ENCODE results near the gene CPLX4.

- TF ChIP-seq, protein P1, sequence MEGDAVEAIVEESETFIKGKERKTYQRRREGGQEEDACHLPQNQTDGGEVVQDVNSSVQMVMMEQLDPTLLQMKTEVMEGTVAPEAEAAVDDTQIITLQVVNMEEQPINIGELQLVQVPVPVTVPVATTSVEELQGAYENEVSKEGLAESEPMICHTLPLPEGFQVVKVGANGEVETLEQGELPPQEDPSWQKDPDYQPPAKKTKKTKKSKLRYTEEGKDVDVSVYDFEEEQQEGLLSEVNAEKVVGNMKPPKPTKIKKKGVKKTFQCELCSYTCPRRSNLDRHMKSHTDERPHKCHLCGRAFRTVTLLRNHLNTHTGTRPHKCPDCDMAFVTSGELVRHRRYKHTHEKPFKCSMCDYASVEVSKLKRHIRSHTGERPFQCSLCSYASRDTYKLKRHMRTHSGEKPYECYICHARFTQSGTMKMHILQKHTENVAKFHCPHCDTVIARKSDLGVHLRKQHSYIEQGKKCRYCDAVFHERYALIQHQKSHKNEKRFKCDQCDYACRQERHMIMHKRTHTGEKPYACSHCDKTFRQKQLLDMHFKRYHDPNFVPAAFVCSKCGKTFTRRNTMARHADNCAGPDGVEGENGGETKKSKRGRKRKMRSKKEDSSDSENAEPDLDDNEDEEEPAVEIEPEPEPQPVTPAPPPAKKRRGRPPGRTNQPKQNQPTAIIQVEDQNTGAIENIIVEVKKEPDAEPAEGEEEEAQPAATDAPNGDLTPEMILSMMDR (IDR thresholded peaks at IDR 0.05) = no peak
- TF ChIP-seq POLR2A (IDR thresholded peaks at IDR 0.05) = no peak
These were observed 32.1 kb downstream of the CPLX4 start for GRCh38 chr18:59286341-59286740.

All from heart left ventricle (tissue), 13 donors.